OCI-LY1 (cell line): ENCODE measurements around the gene CCND2.

Source experiments
- H2AFZ ChIP-seq: fragments of 200-600 bp; sonication (generic), shearing (Covaris generic); 2 replicates; pipeline ENCODE4 v1.6.0; 2014; ENCODE audit warnings: antibody characterized with exemption, mild to moderate bottlenecking, low read length
- H3F3A ChIP-seq: fragments of 200-600 bp; sonication (generic), shearing (Covaris generic); 2 replicates; pipeline ENCODE4 v1.6.0; 2014; ENCODE audit warnings: mild to moderate bottlenecking, antibody characterized with exemption, low read length, moderate library complexity; ENCODE audit not compliant: insufficient read depth
- H3K27ac ChIP-seq: fragments of 200-600 bp; sonication (generic); 2 replicates; pipeline ENCODE4 v1.5.1; 2014; ENCODE audit warnings: low read length, mixed run types, mild to moderate bottlenecking, low read depth; ENCODE audit not compliant: poor library complexity, severe bottlenecking
- H3K27me3 ChIP-seq: fragments of 200-600 bp; sonication (generic); 2 replicates; pipeline ENCODE4 v1.6.0; 2014; ENCODE audit warnings: antibody characterized with exemption, mild to moderate bottlenecking, low read length, moderate library complexity; ENCODE audit not compliant: insufficient read depth
- H3K36me3 ChIP-seq: fragments of 200-600 bp; sonication (generic); 2 replicates; pipeline ENCODE4 v1.6.1; 2014; ENCODE audit warnings: mild to moderate bottlenecking, antibody characterized with exemption, low read length, moderate library complexity, mixed read lengths; ENCODE audit not compliant: insufficient read depth
- H3K4me1 ChIP-seq: fragments of 200-600 bp; sonication (generic); 2 replicates; pipeline ENCODE4 v1.5.1; 2014; ENCODE audit warnings: mild to moderate bottlenecking, low read length, moderate library complexity; ENCODE audit not compliant: insufficient read depth, severe bottlenecking
- H3K4me2 ChIP-seq: fragments of 200-600 bp; sonication (generic), shearing (Covaris generic); 2 replicates; pipeline ENCODE4 v1.6.1; 2014; ENCODE audit warnings: low read length
- H3K4me3 ChIP-seq: fragments of 200-600 bp; sonication (generic); 2 replicates; pipeline ENCODE4 v1.5.1; 2014; ENCODE audit warnings: low read length, low read depth, mild to moderate bottlenecking, mixed read lengths; ENCODE audit not compliant: poor library complexity, severe bottlenecking
- H3K79me2 ChIP-seq: fragments of 200-600 bp; shearing (Covaris generic); 2 replicates; pipeline ENCODE4 v1.6.1; 2016; ENCODE audit warnings: mixed run types, low read length, mixed read lengths; ENCODE audit not compliant: insufficient read depth
- H3K9ac ChIP-seq: fragments of 200-600 bp; sonication (generic), shearing (Covaris generic); 2 replicates; pipeline ENCODE4 v1.6.1; 2014; ENCODE audit warnings: mild to moderate bottlenecking, low read length, mixed read lengths
- H3K9me2 ChIP-seq: fragments of 200-600 bp; sonication (generic), shearing (Covaris generic); 2 replicates; pipeline ENCODE4 v1.6.1; 2014; ENCODE audit warnings: low read depth, mild to moderate bottlenecking, low read length, mixed read lengths
- H3K9me3 ChIP-seq: fragments of 200-600 bp; shearing (Covaris generic); 2 replicates; pipeline ENCODE4 v1.6.1; 2014; ENCODE audit warnings: low read length, mixed read lengths
- H4K20me1 ChIP-seq: fragments of 200-600 bp; sonication (generic), shearing (Covaris generic); 2 replicates; pipeline ENCODE4 v1.6.0; 2016; ENCODE audit warnings: mild to moderate bottlenecking, low read length; ENCODE audit not compliant: insufficient read depth
- EZH2 ChIP-seq: fragments of 200-600 bp; sonication (generic), shearing (Covaris generic); IDR thresholded peaks from 2 replicates; pipeline ENCODE4 v1.8.0; 2017; ENCODE audit warnings: borderline replicate concordance, mixed run types, mild to moderate bottlenecking, antibody characterized with exemption, low read length, moderate library complexity, mixed read lengths
- TF ChIP-seq, protein P1 (sequence below): fragments of 200-600 bp; sonication (generic), shearing (Covaris generic); IDR thresholded peaks from 2 replicates; pipeline ENCODE4 v1.5.1; 2017; ENCODE audit warnings: mild to moderate bottlenecking, antibody characterized with exemption, low read length, moderate library complexity, mixed read lengths

Gene CCND2

GRCh38 chr12:4276524-4277204, 3.1 kb downstream of the CCND2 start:
- Histone ChIP-seq H3K36me3 (no peaks in the 10 kb centered on the region), H3K27ac (no peak overlapping the region), H3K4me2 (no peak overlapping the region), H3F3A (no peaks in the 10 kb centered on the region), H3K4me1 (peaks cover under 1% of the 10 kb centered on the region), H2AFZ (no peak overlapping the region), H3K4me3 (no peak overlapping the region), H3K27me3 (peaks cover 8% of the 10 kb centered on the region; the same call in 1 of the 2 replicates), H3K9me2 (no peaks in the 10 kb centered on the region), H3K9ac (no peak overlapping the region), H3K79me2 (no peaks in the 10 kb centered on the region), H4K20me1 (no peaks in the 10 kb centered on the region), H3K9me3 (no peaks in the 10 kb centered on the region)
- TF ChIP-seq, protein P1, sequence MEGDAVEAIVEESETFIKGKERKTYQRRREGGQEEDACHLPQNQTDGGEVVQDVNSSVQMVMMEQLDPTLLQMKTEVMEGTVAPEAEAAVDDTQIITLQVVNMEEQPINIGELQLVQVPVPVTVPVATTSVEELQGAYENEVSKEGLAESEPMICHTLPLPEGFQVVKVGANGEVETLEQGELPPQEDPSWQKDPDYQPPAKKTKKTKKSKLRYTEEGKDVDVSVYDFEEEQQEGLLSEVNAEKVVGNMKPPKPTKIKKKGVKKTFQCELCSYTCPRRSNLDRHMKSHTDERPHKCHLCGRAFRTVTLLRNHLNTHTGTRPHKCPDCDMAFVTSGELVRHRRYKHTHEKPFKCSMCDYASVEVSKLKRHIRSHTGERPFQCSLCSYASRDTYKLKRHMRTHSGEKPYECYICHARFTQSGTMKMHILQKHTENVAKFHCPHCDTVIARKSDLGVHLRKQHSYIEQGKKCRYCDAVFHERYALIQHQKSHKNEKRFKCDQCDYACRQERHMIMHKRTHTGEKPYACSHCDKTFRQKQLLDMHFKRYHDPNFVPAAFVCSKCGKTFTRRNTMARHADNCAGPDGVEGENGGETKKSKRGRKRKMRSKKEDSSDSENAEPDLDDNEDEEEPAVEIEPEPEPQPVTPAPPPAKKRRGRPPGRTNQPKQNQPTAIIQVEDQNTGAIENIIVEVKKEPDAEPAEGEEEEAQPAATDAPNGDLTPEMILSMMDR = peak; percentile 87
- TF ChIP-seq EZH2 = no peak

- H3F3A ChIP-seq = no peaks in the 10 kb centered on the region
- no peak overlapping the region for H2AFZ ChIP-seq
- no peak overlapping the region for H3K4me3 ChIP-seq
- H3K27ac ChIP-seq = no peak overlapping the region
- no peaks in the 10 kb centered on the region for H3K9me2 ChIP-seq
- no peak for TF ChIP-seq EZH2
- TF ChIP-seq, protein P1 = no peak
- peaks cover 7% of the 10 kb centered on the region; the same call in 1 of the 2 replicates for H3K27me3 ChIP-seq
- H3K4me1 ChIP-seq = no peaks in the 10 kb centered on the region
- no peaks in the 10 kb centered on the region for H3K9me3 ChIP-seq
- H4K20me1 ChIP-seq = no peaks in the 10 kb centered on the region
- H3K36me3 ChIP-seq = no peaks in the 10 kb centered on the region
- H3K9ac ChIP-seq = no peak overlapping the region
- no peaks in the 10 kb centered on the region for H3K79me2 ChIP-seq
- H3K4me2 ChIP-seq = no peak overlapping the region
Measured at GRCh38 chr12:4277205-4277543, 3.6 kb downstream of the CCND2 start.

GRCh38 chr12:4277857-4278256, 4.3 kb downstream of the CCND2 start:
- Histone ChIP-seq H3K9ac (no peak overlapping the region), H4K20me1 (no peaks in the 10 kb centered on the region), H3F3A (no peaks in the 10 kb centered on the region), H3K4me2 (no peak overlapping the region), H3K79me2 (no peaks in the 10 kb centered on the region), H3K27me3 (peaks cover 4% of the 10 kb centered on the region; the same call in 1 of the 2 replicates), H3K4me1 (no peaks in the 10 kb centered on the region), H2AFZ (no peak overlapping the region), H3K9me3 (no peaks in the 10 kb centered on the region), H3K9me2 (no peaks in the 10 kb centered on the region), H3K36me3 (no peaks in the 10 kb centered on the region), H3K27ac (no peak overlapping the region), H3K4me3 (no peak overlapping the region)
- TF ChIP-seq, protein P1 = no peak
- no peak for TF ChIP-seq EZH2
